GM12878 (cell line): Measurements from ENCODE around the gene CLIP1. TPM values are rescaled to one million over a fixed set of nuclear protein-coding genes. Genes with fewer than 3 reads are reported as not detected.
A peak's percentile ranks its signal among the peaks of the same experiment; 100 is the strongest.
"Not testable (repeated sequence)": the region's sequence is repeated elsewhere in the genome, so short reads cannot be mapped to it uniquely, and the experiment has no call there.

Experiments
- ATAC-seq: fragments of 200-7000 bp; cut with Tn5 transposase; 3 replicates; pipeline ENCODE4 v1.9.1; 2020; ENCODE audit warnings: mild to moderate bottlenecking, moderate library complexity
- BruUV-seq: library from RNA; stranded (reverse); fragments of 400-500 nt; replicated peaks from 2 replicates; lab custom pipeline; 2021; lab: Mats Ljungman, UMichigan
- CTCF ChIA-PET: fragments of 300-600 bp; sonication (Branson Sonifier 250); formaldehyde crosslinking; extraction: SDS; loops from one replicate; lab custom pipeline; 2021; ENCODE audit warnings: inconsistent platforms; lab: Yijun Ruan, JAX
- POLR2A ChIA-PET: fragments of 350-600 bp; formaldehyde crosslinking; extraction: SDS; loops from one replicate; lab custom pipeline; 2021; ENCODE audit warnings: inconsistent platforms; lab: Charles Lee
- RAD21 ChIA-PET: fragments of 300-600 bp; sonication (Branson Sonifier 250); formaldehyde crosslinking; loops from one replicate; lab custom pipeline; 2023; ENCODE audit warnings: antibody characterized with exemption; ENCODE audit not compliant: unreplicated experiment; lab: Charles Lee
- SMC1A ChIA-PET: fragments of 300-600 bp; sonication (Branson Sonifier 250); formaldehyde crosslinking; loops from one replicate; lab custom pipeline; 2023; ENCODE audit not compliant: unreplicated experiment, uncharacterized antibody; lab: Charles Lee
- DNase-seq: peaks from one replicate; pipeline ENCODE4 v3.0.0-alpha.2; 2011; ENCODE audit warnings: low read depth, low spot score
- FAIRE-seq: peaks from 3 replicates; lab custom pipeline; 2011; peaks lifted over from hg19 to GRCh38; lab: Jason Lieb, UNC
- H2AFZ ChIP-seq: 2 replicates; pipeline ENCODE4 v1.6.0; 2011; ENCODE audit warnings: low read depth, low read length, control low read depth; ENCODE audit not compliant: control insufficient read depth
- H3K27ac ChIP-seq: 2 replicates; pipeline ENCODE4 v1.5.1; 2011; ENCODE audit warnings: control low read depth; ENCODE audit not compliant: control insufficient read depth, insufficient read depth
- H3K27me3 ChIP-seq, 2 experiments: replicated peaks in 1 of 2; 2 replicates each; pipeline versions ENCODE4 v1.6.0 to v1.6.1; 2011; ENCODE audit warnings: low read length in 1 of 2; ENCODE audit not compliant: control insufficient read depth in 2 of 2, insufficient read depth in 2 of 2
- H3K36me3 ChIP-seq, 2 experiments: 2 replicates each; pipeline ENCODE4 v1.5.1; 2011; ENCODE audit warnings: low read length in 1 of 2; ENCODE audit not compliant: control insufficient read depth in 2 of 2, insufficient read depth in 2 of 2
- H3K4me1 ChIP-seq: 2 replicates; pipeline ENCODE4 v1.6.1; 2011; ENCODE audit warnings: mild to moderate bottlenecking, low read length, moderate library complexity, mixed read lengths; ENCODE audit not compliant: control insufficient read depth, insufficient read depth
- H3K4me2 ChIP-seq: 2 replicates; pipeline ENCODE4 v1.6.0; 2011; ENCODE audit warnings: control low read depth; ENCODE audit not compliant: control insufficient read depth, insufficient read depth
- H3K4me3 ChIP-seq: fragments of 200-600 bp; sonication (generic); 2 replicates; pipeline ENCODE4 v1.5.1; 2016
- H3K79me2 ChIP-seq: 2 replicates; pipeline ENCODE4 v1.6.0; 2011; ENCODE audit warnings: low read length; ENCODE audit not compliant: control insufficient read depth, insufficient read depth
- H3K9ac ChIP-seq: 2 replicates; pipeline ENCODE4 v1.8.0; 2011; ENCODE audit warnings: low read length, control low read depth, mixed read lengths; ENCODE audit not compliant: control insufficient read depth, insufficient read depth
- H3K9me3 ChIP-seq: replicated peaks from 3 replicates; pipeline ENCODE4 v1.5.1; 2011; ENCODE audit warnings: mild to moderate bottlenecking, low read length; ENCODE audit not compliant: control insufficient read depth, insufficient read depth
- H4K20me1 ChIP-seq: 2 replicates; pipeline ENCODE4 v1.6.0; 2011; ENCODE audit not compliant: control insufficient read depth, insufficient read depth
- POLR2AphosphoS2 ChIP-seq: IDR thresholded peaks from 2 replicates; pipeline ENCODE4 v1.6.1; 2011; ENCODE audit warnings: low read depth, mild to moderate bottlenecking, low read length, improper control_type of control experiment, moderate library complexity
- RCOR1 ChIP-seq: conservative IDR thresholded peaks from 2 replicates; pipeline ENCODE4 v1.6.1; 2012; ENCODE audit warnings: low read depth, low read length, improper control_type of control experiment
- WGBS: methylation state at CpG from one replicate; pipeline ENCODE4 v1.1.6; 2016; ENCODE audit warnings: low lambda C conversion rate; ENCODE audit not compliant: insufficient replicate concordance, insufficient coverage; ENCODE audit errors: missing lambda C conversion rate; 5-methylcytosine and 5-hydroxymethylcytosine counted together
- in situ Hi-C: fragments of 300-500 bp; cut with MboI; formaldehyde crosslinking; loops from 9 replicates; pipeline ENCODE4 v1.14.3; 2018; ENCODE audit warnings: mixed read lengths
- intact Hi-C: fragments of 100-400 bp; cut with micrococcal nuclease; formaldehyde crosslinking; loops from one replicate; pipeline ENCODE4 v1.14.2; 2022; ENCODE audit not compliant: unreplicated experiment
- polyA plus RNA-seq, 11 experiments: library from polyadenylated mRNA; depleted of rRNA in 4 of 11; unstranded in 6 of 11; stranded (reverse) in 5 of 11; fragments of >200 nt; fragmentation: Nextera tagmentation in 4 of 11; fragmentation: Illumina TruSeq in 1 of 11; extraction: Ambion mirVana in 4 of 11; extraction: Trizol in 1 of 11; gene quantifications; 1 replicate in 1 of 11; 2 replicates in 10 of 11; pipeline versions ENCODE4 v1.2.1 to v1.2.3, GENCODE V29; 2011 to 2016; ENCODE audit warnings: inconsistent platforms in 2 of 11, missing spikeins in 2 of 11, low read depth in 1 of 11
- total RNA-seq, 4 experiments: library from RNA; depleted of rRNA in 3 of 4; stranded (reverse); fragments of >200 nt in 3 of 4; fragmentation: Illumina TruSeq in 1 of 4; extraction: Trizol in 1 of 4; gene quantifications; 2 replicates each; pipeline versions ENCODE4 v1.2.1 to v1.2.3, GENCODE V29; 2013 to 2021

CLIP1 gene
- total and polyA plus RNA-seq, 10 of the 15 experiments (the other 5 are each of a cell fraction or from before 2014, with no cell fraction given): 6.0 to 45.4 (median 25.2) TPM

DNA sequence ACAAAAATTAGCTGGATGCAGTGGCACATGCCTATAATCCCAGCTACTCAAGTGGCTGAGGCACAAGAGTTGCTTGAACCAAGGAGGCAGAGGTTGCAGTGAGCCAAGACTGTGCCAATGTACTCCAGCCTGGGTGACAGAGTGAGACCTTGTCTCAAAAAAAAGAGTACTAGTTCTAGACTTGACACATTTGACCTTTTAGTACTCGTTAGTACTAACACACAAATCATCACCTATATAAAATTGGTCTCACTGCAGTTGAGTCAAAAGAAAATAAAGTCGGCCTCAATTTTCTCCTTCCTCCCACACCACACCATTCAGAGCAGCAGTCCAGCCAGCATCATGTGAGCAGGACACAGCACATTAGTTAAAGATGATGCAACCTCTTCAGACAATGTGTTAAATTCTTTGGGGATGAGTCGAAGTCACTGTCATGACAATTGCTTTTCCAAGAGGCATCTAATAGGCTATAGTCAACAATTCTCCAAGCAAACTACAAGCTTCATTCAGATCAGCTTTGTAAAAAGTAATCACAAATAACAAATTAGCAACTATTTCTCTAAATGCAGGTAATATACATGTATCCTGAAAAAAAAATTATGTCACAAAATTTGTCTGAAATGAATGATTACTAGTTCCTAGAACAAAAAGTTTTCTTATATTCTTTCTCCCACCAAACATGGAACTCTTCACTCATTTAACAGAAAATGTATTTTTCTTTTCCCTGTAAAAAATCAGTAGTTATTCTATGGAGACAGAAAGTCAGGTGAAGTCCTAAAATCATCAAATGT, 55.6 kb downstream of the CLIP1 start:
- Histone ChIP-seq H3K79me2 (no peaks in the 10 kb centered on the region), H3K36me3 (peaks cover 3% of the 10 kb centered on the region in 2 experiments; a peak in 3 of 4 replicates), H3K4me1 (no peaks in the 10 kb centered on the region), H3K4me3 (no peak overlapping the region), H3K27me3 (no peaks in the 10 kb centered on the region), H3K4me2 (no peak overlapping the region), H3K9me3 (no peaks in the 10 kb centered on the region), H4K20me1 (no peaks in the 10 kb centered on the region), H2AFZ (no peak overlapping the region), H3K9ac (no peak overlapping the region), H3K27ac (no peak overlapping the region)
- RAD21 ChIA-PET: no interaction called here
- SMC1A ChIA-PET: interaction anchor here (0.6 kb wide), 1 partner anchor 107 kb away, joined by 4 read pairs; no protein-coding TSS in a partner anchor
- FAIRE-seq: no peak
- CTCF ChIA-PET: interaction anchor here (1.5 kb wide), 1 partner anchor 11 kb away, joined by 7 read pairs; no protein-coding TSS in a partner anchor
- peak; percentile 23; the same call in 1 of the 3 replicates for ATAC-seq
- intact Hi-C loops: no loop called here
- in situ Hi-C loops: no loop called here
- no peak for DNase-seq
- WGBS: 94% methylated on average over 3 of the region's 3 CpGs
- no peak for TF ChIP-seq POLR2AphosphoS2
- TF ChIP-seq RCOR1: no peak
- TF ChIP-seq, all 136 proteins: peak for 0
- POLR2A ChIA-PET: no interaction called here
- no TSS peak for BruUV-seq

DNA sequence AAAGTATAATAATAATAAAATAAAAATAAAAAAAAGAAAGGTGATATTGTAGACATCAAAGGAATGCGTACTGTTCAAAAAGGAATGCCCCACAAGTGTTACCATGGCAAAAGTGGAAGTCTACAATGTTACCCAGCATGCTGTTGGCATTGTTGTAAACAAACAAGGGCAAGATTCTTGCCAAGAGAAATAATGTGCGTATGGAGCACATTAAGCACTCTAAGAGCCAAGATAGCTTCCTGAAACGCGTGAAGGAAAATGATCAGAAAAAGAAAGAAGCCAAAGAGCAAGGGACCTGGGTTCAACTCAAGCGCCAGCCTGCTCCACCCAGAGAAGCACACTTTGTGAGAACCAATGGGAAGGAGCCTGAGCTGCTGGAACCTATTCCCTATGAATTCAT, 57.2 kb downstream of the CLIP1 start:
- H3K4me1 ChIP-seq, H3K27me3 ChIP-seq, SMC1A ChIA-PET, H3K36me3 ChIP-seq, H2AFZ ChIP-seq, H4K20me1 ChIP-seq, H3K4me2 ChIP-seq, DNase-seq, BruUV-seq, H3K9ac ChIP-seq, H3K27ac ChIP-seq, ATAC-seq, H3K79me2 ChIP-seq, in situ Hi-C loops, RAD21 ChIA-PET, H3K9me3 ChIP-seq, CTCF ChIA-PET, H3K4me3 ChIP-seq, FAIRE-seq, intact Hi-C loops: not testable (repeated sequence)
- POLR2A ChIA-PET: interaction anchor here (0.6 kb wide), 1 partner anchor 224 kb away, joined by 3 read pairs; no protein-coding TSS in a partner anchor
- 100% methylated on average over 5 of the region's 5 CpGs for WGBS
